AG04449 (cell line): ENCODE results near the gene LPP.

Experiments
- CTCF ChIA-PET: fragments of 350-600 bp; formaldehyde crosslinking; extraction: SDS; loops from one replicate; lab custom pipeline; 2021; ENCODE audit warnings: antibody characterized with exemption; lab: Yijun Ruan, JAX
- POLR2A ChIA-PET: fragments of 400-600, 350-600 bp; formaldehyde crosslinking; extraction: SDS; loops from one replicate; lab custom pipeline; 2020; ENCODE audit warnings: antibody characterized with exemption, inconsistent platforms; lab: Yijun Ruan, JAX
- DNase-seq: peaks from one replicate; pipeline ENCODE4 v3.0.0-alpha.2; 2010; ENCODE audit warnings: low read depth, low spot score
- H3K4me3 ChIP-seq: 2 replicates; pipeline ENCODE4 v1.5.1; 2011; ENCODE audit warnings: low read depth, mild to moderate bottlenecking, control low read depth, low read length
- CTCF ChIP-seq: IDR thresholded peaks from one replicate; pipeline ENCODE4 v1.5.1; 2011; ENCODE audit warnings: mild to moderate bottlenecking, moderate library complexity, low read length, control low read depth, inconsistent platforms; ENCODE audit not compliant: insufficient read depth; ENCODE audit errors: missing control alignments

The LPP gene

GRCh38 chr3:188480011-188480410, 326.1 kb downstream of the LPP start:
- no peak overlapping the region for H3K4me3 ChIP-seq
- CTCF ChIA-PET: interaction anchor here (1.0 kb wide), 2 partner anchors 475 to 740 kb away, joined by 3 to 5 read pairs; no protein-coding TSS in a partner anchor
- no peak for DNase-seq
- TF ChIP-seq CTCF: no peak
- POLR2A ChIA-PET: interaction anchor here (1.3 kb wide), 1 partner anchor 10 kb away, joined by 4 read pairs; no protein-coding TSS in a partner anchor

- POLR2A ChIA-PET: no interaction called here
- no peak overlapping the region for H3K4me3 ChIP-seq
- no peak for TF ChIP-seq CTCF
- no peak for DNase-seq
- CTCF ChIA-PET: interaction anchor here (2.7 kb wide), 1 partner anchor 472 kb away, joined by 10 read pairs; no protein-coding TSS in a partner anchor
These were observed 329.0 kb downstream of the LPP start for GRCh38 chr3:188482929-188483328.

GRCh38 chr3:188486126-188486525, 332.2 kb downstream of the LPP start:
- no peak for DNase-seq
- ChIA-PET POLR2A (no interaction called here), CTCF (interaction anchor here (0.7 kb wide), 1 partner anchor 745 kb away, joined by 4 read pairs; no protein-coding TSS in a partner anchor)
- H3K4me3 ChIP-seq: no peak overlapping the region
- no peak for TF ChIP-seq CTCF

- POLR2A ChIA-PET: no interaction called here
- no peak for DNase-seq
- H3K4me3 ChIP-seq: no peak overlapping the region
- CTCF ChIA-PET: interaction anchor here (0.7 kb wide), 1 partner anchor 746 kb away, joined by 4 read pairs; no protein-coding TSS in a partner anchor
- no peak for TF ChIP-seq CTCF
These were observed 333.0 kb downstream of the LPP start for GRCh38 chr3:188486952-188487351.

- ChIA-PET CTCF (no interaction called here), POLR2A (no interaction called here)
- TF ChIP-seq CTCF: no peak
- H3K4me3 ChIP-seq: no peak overlapping the region
- DNase-seq: no peak
These were observed 333.7 kb downstream of the LPP start for GRCh38 chr3:188487652-188488051.

- no peak overlapping the region for H3K4me3 ChIP-seq
- CTCF ChIA-PET: no interaction called here
- DNase-seq: no peak
- POLR2A ChIA-PET: no interaction called here
- TF ChIP-seq CTCF: no peak
These were observed 334.8 kb downstream of the LPP start for GRCh38 chr3:188488801-188489200.
